Keratinocyte (primary cell): Measurements from ENCODE around the gene BSPH1. TPM values are rescaled to one million over a fixed set of nuclear protein-coding genes. Genes with fewer than 3 reads are reported as not detected.
"Not testable (repeated sequence)": the region's sequence is repeated elsewhere in the genome, so short reads cannot be mapped to it uniquely, and the experiment has no call there.

Experiments
- DNase-seq: peaks from one replicate; pipeline ENCODE4 v3.0.0-alpha.2; 2011; ENCODE audit warnings: low read depth, missing footprints, low spot score
- FAIRE-seq: peaks from 2 replicates; lab custom pipeline; 2011; peaks lifted over from hg19 to GRCh38; lab: Jason Lieb, UNC
- H2AFZ ChIP-seq: 2 replicates; pipeline ENCODE4 v1.6.0; 2012; ENCODE audit warnings: low read length, control low read depth, inconsistent platforms; ENCODE audit not compliant: control insufficient read depth
- H3K27ac ChIP-seq: 2 replicates; pipeline ENCODE4 v1.5.1; 2011; ENCODE audit warnings: low read length; ENCODE audit not compliant: control insufficient read depth, insufficient read depth
- H3K27me3 ChIP-seq: 3 replicates; pipeline ENCODE4 v1.6.0; 2011; ENCODE audit warnings: low read length; ENCODE audit not compliant: control insufficient read depth, insufficient read depth; ENCODE audit errors: extremely low read depth
- H3K36me3 ChIP-seq, 2 experiments: 2 replicates in 1 of 2; 3 replicates in 1 of 2; pipeline ENCODE4 v1.5.1; 2011; ENCODE audit warnings: low read length in 2 of 2, mild to moderate bottlenecking in 1 of 2; ENCODE audit not compliant: control insufficient read depth in 2 of 2, insufficient read depth in 2 of 2; ENCODE audit errors: extremely low read depth in 1 of 2
- H3K4me1 ChIP-seq: 3 replicates; pipeline ENCODE4 v1.5.1; 2011; ENCODE audit warnings: low read length; ENCODE audit not compliant: control insufficient read depth, insufficient read depth; ENCODE audit errors: extremely low read depth
- H3K4me2 ChIP-seq: 3 replicates; pipeline ENCODE4 v1.6.0; 2011; ENCODE audit warnings: low read depth, low read length; ENCODE audit not compliant: control insufficient read depth, insufficient read depth; ENCODE audit errors: extremely low read depth
- H3K4me3 ChIP-seq, 3 experiments: fragments of 200-600 bp in 1 of 3; sonication (generic) in 1 of 3; 2 replicates in 2 of 3; 3 replicates in 1 of 3; pipeline ENCODE4 v1.5.1; 2011 to 2016; ENCODE audit warnings: low read length in 3 of 3, mild to moderate bottlenecking in 3 of 3, control low read depth in 2 of 3, inconsistent platforms in 1 of 3, low read depth in 1 of 3, mixed read lengths in 1 of 3, mixed run types in 1 of 3, moderate library complexity in 1 of 3; ENCODE audit not compliant: control insufficient read depth in 2 of 3, insufficient read depth in 2 of 3; ENCODE audit errors: extremely low read depth in 1 of 3
- H3K79me2 ChIP-seq: 2 replicates; pipeline ENCODE4 v1.6.0; 2012; ENCODE audit warnings: low read length; ENCODE audit not compliant: control insufficient read depth, insufficient read depth
- H3K9ac ChIP-seq: 3 replicates; pipeline ENCODE4 v1.6.0; 2011; ENCODE audit warnings: low read length; ENCODE audit not compliant: control insufficient read depth, insufficient read depth; ENCODE audit errors: extremely low read depth
- H3K9me1 ChIP-seq: 3 replicates; pipeline ENCODE4 v1.6.0; 2011; ENCODE audit warnings: low read length; ENCODE audit not compliant: control insufficient read depth, insufficient read depth; ENCODE audit errors: extremely low read depth
- H3K9me3 ChIP-seq: 2 replicates; pipeline ENCODE4 v1.5.1; 2012; ENCODE audit warnings: low read depth, low read length; ENCODE audit not compliant: control insufficient read depth
- H4K20me1 ChIP-seq: 3 replicates; pipeline ENCODE4 v1.6.0; 2011; ENCODE audit warnings: low read length; ENCODE audit not compliant: control insufficient read depth, insufficient read depth; ENCODE audit errors: extremely low read depth
- CTCF ChIP-seq, 3 experiments: IDR thresholded peaks in 1 of 3; conservative IDR thresholded peaks in 1 of 3; optimal IDR thresholded peaks in 1 of 3; 2 replicates in 2 of 3; 3 replicates in 1 of 3; pipeline versions ENCODE3 to v1.5.1; 2011; ENCODE audit warnings: low read length in 3 of 3, mild to moderate bottlenecking in 3 of 3, moderate library complexity in 2 of 3, control low read depth in 1 of 3, inconsistent platforms in 1 of 3; ENCODE audit not compliant: insufficient read depth in 2 of 3; ENCODE audit errors: extremely low read depth in 1 of 3
- dilution Hi-C: fragments of 300-500 bp; cut with MboI; formaldehyde crosslinking; loops from one replicate; pipeline ENCODE4 v1.7.0; 2020; ENCODE audit warnings: low sequenced_read_pairs; ENCODE audit not compliant: extremely low pct_ligation_motif_present
- polyA plus RNA-seq, 5 experiments: library from polyadenylated mRNA; depleted of rRNA in 3 of 5; stranded (reverse) in 3 of 5; stranded (forward) in 1 of 5; unstranded in 1 of 5; fragments of >200 nt; gene quantifications; 1 replicate in 1 of 5; 2 replicates in 3 of 5; 3 replicates in 1 of 5; pipeline versions ENCODE4 v1.2.1 to v1.2.3, GENCODE V29; 2011 to 2012; ENCODE audit warnings: missing spikeins in 2 of 5, low read depth in 1 of 5, low replicate concordance in 1 of 5

The BSPH1 gene
- polyA plus RNA-seq, 1 donor (not counting 4 experiments of a cell fraction or from before 2014, with no cell fraction given), result not detected

GRCh38 chr19:47949852-47950521, 42.0 kb downstream of the BSPH1 start:
- DNase-seq, H4K20me1 ChIP-seq, FAIRE-seq, H3K27me3 ChIP-seq, H3K9me3 ChIP-seq, H3K79me2 ChIP-seq, H3K4me3 ChIP-seq, H3K27ac ChIP-seq, H2AFZ ChIP-seq, H3K36me3 ChIP-seq, dilution Hi-C loops, H3K9me1 ChIP-seq, H3K4me2 ChIP-seq, H3K9ac ChIP-seq, H3K4me1 ChIP-seq: not testable (repeated sequence)
- TF ChIP-seq CTCF (optimal IDR thresholded peaks at IDR 0.05 in 1 of 3, IDR thresholded peaks at IDR 0.05 in 1 of 3, conservative IDR thresholded peaks at IDR 0.05 in 1 of 3; ENCODE audit: extremely low read depth in 1 of 3, insufficient read depth in 2 of 3, low read length in 3 of 3), result peak in 1 of 3 experiments; percentile 28

GRCh38 chr19:47928581-47928980, 63.4 kb downstream of the BSPH1 start:
- H3K4me2 ChIP-seq, H3K79me2 ChIP-seq, H3K27me3 ChIP-seq, H3K36me3 ChIP-seq, H3K4me3 ChIP-seq, H3K9ac ChIP-seq, H2AFZ ChIP-seq, DNase-seq, H3K9me3 ChIP-seq, H3K9me1 ChIP-seq, FAIRE-seq, H3K4me1 ChIP-seq, dilution Hi-C loops, H4K20me1 ChIP-seq, H3K27ac ChIP-seq: not testable (repeated sequence)

GRCh38 chr19:47920107-47920506, 71.9 kb downstream of the BSPH1 start:
- not testable (repeated sequence) for H3K4me3 ChIP-seq

More at GRCh38 chr19:47920107-47920506, 71.9 kb downstream of the BSPH1 start:
- H2AFZ ChIP-seq, H3K36me3 ChIP-seq, H3K27ac ChIP-seq, H3K27me3 ChIP-seq, DNase-seq, H3K9ac ChIP-seq, H3K4me2 ChIP-seq, FAIRE-seq, dilution Hi-C loops, H3K4me1 ChIP-seq, H3K9me3 ChIP-seq, H3K9me1 ChIP-seq, H4K20me1 ChIP-seq, H3K79me2 ChIP-seq: not testable (repeated sequence)

Other genes with a start within 250 kb of the BSPH1 start
- gene NOP53, start 246.6 kb downstream of the BSPH1 start, polyA plus RNA-seq, result 64.5 to 80.2 TPM (median 73.9 TPM) in 3 replicates
- gene SELENOW, start 213.5 kb downstream of the BSPH1 start, polyA plus RNA-seq, result 421 to 777 TPM (median 509 TPM) in 3 replicates
- gene TPRX1, start 187.6 kb downstream of the BSPH1 start, polyA plus RNA-seq, result not detected in 3 replicates
- not detected in 3 replicates for gene CRX, start 170.2 kb downstream of the BSPH1 start, polyA plus RNA-seq
- not detected in 3 replicates for gene TPRX2, start 132.9 kb downstream of the BSPH1 start, polyA plus RNA-seq
- not detected in 3 replicates for gene SULT2A1, start 105.9 kb downstream of the BSPH1 start, polyA plus RNA-seq
- not detected in 3 replicates for gene ELSPBP1, start 2.5 kb upstream of the BSPH1 start, polyA plus RNA-seq
- not detected in 3 replicates for gene CABP5, start 51.9 kb upstream of the BSPH1 start, polyA plus RNA-seq
- gene PLA2G4C, start 118.6 kb upstream of the BSPH1 start, polyA plus RNA-seq, result 0.35 to 1.3 TPM (median 0.56 TPM) in 3 replicates
- gene LIG1, start 178.2 kb upstream of the BSPH1 start, polyA plus RNA-seq, result 10.6 to 19.0 TPM (median 16.5 TPM) in 3 replicates
- 0.28 to 0.46 TPM (median 0.41 TPM) in 3 replicates for gene ZSWIM9, start 178.5 kb upstream of the BSPH1 start, polyA plus RNA-seq